ENCODE measurements around the gene FAM124B. TPM values are rescaled to one million over a fixed set of nuclear protein-coding genes. Genes with fewer than 3 reads are reported as not detected.

The FAM124B gene
- total RNA-seq, 1 experiment from 2014 or later: 0.83 TPM

DNA sequence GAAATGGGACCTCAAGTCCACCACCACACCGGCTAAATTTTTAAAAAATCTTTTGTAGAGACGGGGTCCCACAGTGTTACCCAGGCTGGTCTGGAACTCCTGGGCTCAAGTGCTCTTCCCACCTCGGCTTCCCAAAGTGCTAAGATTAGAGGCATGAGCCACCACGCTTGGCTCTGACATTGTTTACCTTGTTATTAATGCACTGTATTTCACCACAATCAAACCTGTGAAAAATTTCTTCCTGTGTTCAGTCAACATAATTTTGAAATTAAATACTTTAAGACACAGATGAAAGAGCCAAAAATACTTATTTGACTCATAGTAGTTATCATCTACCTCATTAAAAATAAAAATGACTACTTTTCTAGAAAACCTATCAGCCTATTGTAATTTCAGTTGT lies 16.0 kb upstream of the FAM124B start:
- Histone ChIP-seq H3K56ac (ENCODE audit: insufficient read length, low read depth, low read length) (no peak overlapping the region), H4K20me1 (ENCODE audit: control insufficient read depth, insufficient read depth, insufficient read length) (no peaks in the 10 kb centered on the region), H2BK15ac (ENCODE audit: low read depth, low read length) (no peak overlapping the region), H3K14ac (ENCODE audit: insufficient read depth, low read length) (no peak overlapping the region), H4K91ac (ENCODE audit: insufficient read length, low read depth, low read length) (no peak overlapping the region), H3K4ac (ENCODE audit: low read depth, low read length) (no peak overlapping the region), H2BK5ac (ENCODE audit: insufficient read length, low read length) (no peak overlapping the region), H3K27ac (ENCODE audit: insufficient read length, low read depth, low read length) (no peak overlapping the region), H4K5ac (ENCODE audit: insufficient read length, low read depth, low read length) (no peak overlapping the region), H2BK12ac (ENCODE audit: insufficient read length, low read depth, low read length) (no peak overlapping the region), H3K4me2 (ENCODE audit: insufficient read depth, insufficient read length, low read length) (no peak overlapping the region), H3K23ac (ENCODE audit: insufficient read length, low read depth, low read length) (no peak overlapping the region), H2AK5ac (ENCODE audit: insufficient read length, low read length) (no peak overlapping the region), H3K23me2 (ENCODE audit: insufficient read length, low read depth, low read length, poor library complexity, severe bottlenecking) (no peaks in the 10 kb centered on the region), H3K27me3 (ENCODE audit: insufficient read depth, low read length) (no peaks in the 10 kb centered on the region), H3K9ac (ENCODE audit: extremely low read depth, insufficient read length, low read length) (no peak overlapping the region), H2BK20ac (ENCODE audit: low read depth, low read length, poor library complexity, severe bottlenecking) (no peak overlapping the region), H3K79me1 (ENCODE audit: insufficient read depth, low read depth, low read length, poor library complexity, severe bottlenecking) (no peaks in the 10 kb centered on the region), H3K18ac (ENCODE audit: insufficient read length, low read depth, low read length) (no peak overlapping the region), H3K4me1 (ENCODE audit: insufficient read depth, low read length) (no peaks in the 10 kb centered on the region; the same call in 1 of the 2 replicates), H2AFZ (ENCODE audit: low read length) (no peak overlapping the region), H2BK120ac (ENCODE audit: low read depth, low read length, poor library complexity, severe bottlenecking) (no peak overlapping the region), H3K79me2 (ENCODE audit: insufficient read depth, low read length) (no peaks in the 10 kb centered on the region), H4K8ac (replicated peaks; ENCODE audit: insufficient read length, low read depth, low read length) (no peak overlapping the region), H3K9me3 (ENCODE audit: control insufficient read depth, low read depth, low read length) (no peaks in the 10 kb centered on the region), H3T11ph (ENCODE audit: low read length) (no peak overlapping the region)
- H3K27ac Mint-ChIP-seq: peak overlapping the region in 1 of 3 experiments; percentile 64; a peak in 1 of 7 replicates
- peaks cover 8 to 12% of the 10 kb centered on the region in 2 experiments; a peak in 3 of 4 replicates for H3K4me1 Mint-ChIP-seq
- no CpG with 5 or more reads among the region's 4 CpGs for WGBS (ENCODE audit: extremely low coverage, insufficient read length, low lambda C conversion rate)
- no peaks in the 10 kb centered on the region for H3K27me3 Mint-ChIP-seq (ENCODE audit: low read depth)
- no peak for TF ChIP-seq CTCF (conservative IDR thresholded peaks at IDR 0.05)
- DNase-seq: no peak
- peaks cover 3% of the 10 kb centered on the region in 2 experiments; a peak in 2 of 5 replicates for H3K9me3 Mint-ChIP-seq
- peaks cover 0 to 2% (median 0%) of the 10 kb centered on the region in 3 experiments; a peak in 2 of 7 replicates for H3K36me3 Mint-ChIP-seq (ENCODE audit: insufficient read depth in 1 of 3, low read depth in 3 of 3)
- H3K4me3 Mint-ChIP-seq: no peak overlapping the region
